HK-2 (cell line): ENCODE measurements around the gene FBXO44.
A peak's percentile ranks its signal among the peaks of the same experiment; 100 is the strongest.

Experiments used
- DNase-seq: peaks from one replicate; pipeline ENCODE4 v3.0.0-alpha.2; 2018; ENCODE audit not compliant: unreplicated experiment

FBXO44 gene

GRCh38 chr1:11659748-11660147 lies 5.1 kb downstream of the FBXO44 start:
- DNase-seq: no peak

GRCh38 chr1:11661103-11661502 lies 6.4 kb downstream of the FBXO44 start:
- DNase-seq: no peak

GRCh38 chr1:11664336-11665065 lies 9.8 kb downstream of the FBXO44 start:
- peak; percentile 46 for DNase-seq

GRCh38 chr1:11668516-11668915 lies 13.8 kb downstream of the FBXO44 start:
- no peak for DNase-seq

DNA sequence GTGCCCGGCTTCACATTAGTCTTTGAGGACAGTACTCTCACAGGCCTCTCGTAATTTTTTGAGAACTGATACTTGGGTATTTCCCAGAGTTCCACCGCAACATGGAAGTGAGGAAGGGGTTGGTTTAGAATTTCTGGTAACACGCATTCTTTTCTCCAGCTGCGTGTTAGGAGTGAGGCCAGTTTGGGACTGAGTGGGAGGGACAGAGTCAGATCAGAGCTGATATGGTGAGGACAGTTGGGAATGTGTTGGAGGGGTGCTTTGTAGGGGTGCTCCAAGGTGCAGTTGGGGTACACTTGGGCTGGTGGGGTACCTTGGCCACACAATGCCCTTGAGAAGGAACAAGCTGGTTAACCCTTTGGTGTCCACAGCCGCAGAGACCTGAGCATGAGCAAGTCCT lies 16.1 kb downstream of the FBXO44 start:
- DNase-seq: no peak

DNA sequence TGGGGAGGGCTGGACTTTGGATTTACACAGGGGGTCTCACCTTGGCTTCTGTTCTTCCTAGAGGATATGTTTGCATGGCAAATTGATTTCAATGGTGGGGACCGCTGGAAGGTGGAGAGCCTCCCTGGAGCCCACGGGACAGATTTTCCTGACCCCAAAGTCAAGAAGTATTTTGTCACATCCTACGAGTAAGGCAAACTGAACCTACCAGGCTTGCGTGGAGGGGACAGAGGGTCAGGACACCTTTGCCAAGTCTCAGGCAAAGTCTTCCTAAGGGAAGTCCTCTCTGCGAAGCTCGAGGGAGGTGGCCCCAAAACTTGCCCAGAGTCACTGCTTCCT lies 16.5 kb downstream of the FBXO44 start:
- DNase-seq: no peak

DNA sequence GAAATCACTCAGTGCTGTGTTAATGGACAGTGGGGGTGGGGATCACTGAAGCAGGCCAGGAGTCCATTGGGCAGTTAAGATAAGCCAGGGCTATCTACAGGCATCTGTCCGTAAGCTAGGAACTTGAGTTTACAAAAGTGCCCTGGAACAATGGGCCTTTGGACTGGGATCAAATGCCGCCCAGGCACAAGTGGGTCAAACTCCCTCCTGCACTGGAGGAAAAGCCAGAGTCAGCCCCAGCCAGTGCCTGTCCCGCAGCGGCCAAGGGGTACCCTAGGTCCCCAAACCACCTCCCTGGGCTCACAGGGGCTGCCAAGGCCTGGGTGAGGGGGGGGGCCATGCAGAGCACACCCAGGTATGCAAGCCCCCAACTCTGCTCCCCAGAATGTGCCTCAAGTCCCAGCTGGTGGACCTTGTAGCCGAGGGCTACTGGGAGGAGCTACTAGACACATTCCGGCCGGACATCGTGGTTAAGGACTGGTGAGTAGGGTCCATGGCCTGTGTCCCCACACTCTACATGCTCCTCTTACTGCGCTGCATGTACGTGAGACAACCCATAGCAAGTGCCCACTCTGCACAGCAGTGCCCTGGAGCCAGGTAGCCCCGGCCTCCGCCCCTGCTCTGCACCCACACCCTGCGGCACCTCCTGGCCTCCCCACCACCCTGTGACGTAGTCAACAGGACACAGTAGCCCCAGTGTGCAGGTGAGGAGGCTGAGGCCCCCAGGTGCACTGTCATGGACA lies 17.0 kb downstream of the FBXO44 start:
- no peak for DNase-seq

GRCh38 chr1:11673089-11673769 lies 18.6 kb downstream of the FBXO44 start:
- DNase-seq: no peak

- DNase-seq: no peak
Measured at GRCh38 chr1:11674488-11674887, 19.8 kb downstream of the FBXO44 start.

GRCh38 chr1:11675325-11675724 lies 20.6 kb downstream of the FBXO44 start:
- no peak for DNase-seq

DNA sequence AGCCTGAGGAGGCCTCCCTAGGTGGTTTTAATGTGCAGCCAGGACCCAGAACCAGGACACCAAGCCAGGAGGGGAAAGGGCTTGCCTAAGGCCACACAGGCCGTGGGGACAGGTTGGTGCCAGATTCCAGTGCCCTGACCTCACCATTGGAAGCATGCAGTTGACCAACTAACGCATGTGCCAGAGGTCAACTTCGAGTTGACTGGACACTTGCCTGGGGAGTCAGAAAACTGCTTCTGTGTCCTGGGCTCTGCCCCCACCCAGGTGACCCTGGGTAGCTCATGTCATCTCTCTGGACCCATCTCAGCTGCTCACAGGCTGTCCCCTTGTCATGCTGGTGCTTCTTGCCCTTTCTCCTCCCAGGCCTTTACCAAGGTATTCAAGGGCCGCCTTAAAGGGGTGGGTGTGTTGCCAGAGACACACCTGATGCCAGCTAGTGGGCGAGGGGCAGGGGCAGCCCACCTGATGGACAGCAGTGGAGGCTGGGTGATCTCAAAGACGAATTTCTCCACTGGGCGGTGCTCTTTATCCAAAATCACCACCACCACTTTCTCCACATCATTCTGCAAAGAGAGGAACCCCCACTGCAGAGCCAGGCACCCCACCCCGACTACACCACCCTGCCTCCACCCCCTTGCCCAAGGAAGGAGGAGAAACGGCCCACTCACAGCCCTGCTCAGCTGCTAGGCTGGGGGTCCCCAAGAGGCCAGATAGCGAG lies 21.9 kb downstream of the FBXO44 start:
- DNase-seq: no peak

DNA sequence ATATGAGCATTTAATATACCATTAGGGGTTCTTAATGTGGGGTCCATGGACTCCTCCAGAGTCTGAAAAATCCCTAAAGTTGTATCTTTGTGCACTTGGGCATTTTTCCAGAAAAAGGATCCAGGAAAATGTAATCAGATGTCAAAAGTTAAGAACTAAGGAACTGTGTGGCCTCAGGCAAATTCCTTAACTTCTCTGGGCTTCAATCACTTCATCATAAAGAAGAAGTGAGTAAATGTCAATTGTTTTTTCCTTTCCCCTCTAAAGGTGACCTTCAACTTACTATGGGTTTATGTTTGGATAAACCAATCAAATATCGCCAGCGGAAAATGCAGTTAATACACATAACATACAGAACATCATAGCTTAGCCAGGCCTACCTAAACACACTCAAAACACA lies 23.8 kb downstream of the FBXO44 start:
- no peak for DNase-seq

DNA sequence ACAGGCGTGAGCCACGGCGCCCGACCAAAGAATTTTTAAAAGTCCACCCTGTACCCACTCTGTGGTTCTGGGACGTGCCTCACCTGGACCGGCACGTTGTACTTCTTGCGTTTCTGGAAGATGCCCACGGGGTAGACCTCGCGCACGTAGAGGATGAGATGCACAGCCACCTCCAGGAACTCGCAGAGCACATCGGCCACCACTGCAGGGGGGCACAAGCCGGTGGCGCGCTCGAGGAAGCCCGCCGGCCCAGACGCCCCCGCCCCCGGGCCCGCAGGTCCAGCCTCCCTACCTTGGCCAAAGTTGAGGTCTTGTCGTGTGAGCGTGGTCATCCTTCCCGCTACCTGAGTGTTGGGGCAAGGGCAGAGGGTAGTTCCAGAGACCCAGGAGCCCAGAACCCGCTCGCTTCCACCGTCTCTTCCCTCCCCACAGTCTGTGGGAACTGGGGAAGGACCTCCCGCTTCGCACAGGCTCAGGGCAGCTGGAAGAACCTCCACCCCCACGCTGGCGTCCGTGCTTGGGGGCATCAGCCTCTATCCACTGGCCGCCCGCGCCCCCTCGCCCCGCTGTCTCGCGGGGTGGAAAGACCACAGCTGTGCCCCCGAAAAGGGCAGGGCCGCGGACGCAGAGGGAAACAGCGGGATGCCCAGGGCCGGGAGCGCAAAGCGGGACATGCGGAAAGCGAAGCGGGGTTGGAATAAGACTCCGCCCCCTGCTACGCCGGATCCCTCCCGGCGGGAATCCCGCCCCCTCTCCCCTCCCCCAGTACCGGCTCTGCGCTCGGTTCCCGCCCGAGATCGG lies 25.8 kb downstream of the FBXO44 start:
- no peak for DNase-seq

- peak; percentile 76 for DNase-seq
Measured at GRCh38 chr1:11681071-11681771, 26.5 kb downstream of the FBXO44 start, which contains the start of gene MAD2L2. Gene MAD2L2 (minus strand): TSS chr1:11681148. CDS start chr1:11680601, 547 bp downstream.

- no peak for DNase-seq
Measured at GRCh38 chr1:11682287-11682771, 27.7 kb downstream of the FBXO44 start.

DNA sequence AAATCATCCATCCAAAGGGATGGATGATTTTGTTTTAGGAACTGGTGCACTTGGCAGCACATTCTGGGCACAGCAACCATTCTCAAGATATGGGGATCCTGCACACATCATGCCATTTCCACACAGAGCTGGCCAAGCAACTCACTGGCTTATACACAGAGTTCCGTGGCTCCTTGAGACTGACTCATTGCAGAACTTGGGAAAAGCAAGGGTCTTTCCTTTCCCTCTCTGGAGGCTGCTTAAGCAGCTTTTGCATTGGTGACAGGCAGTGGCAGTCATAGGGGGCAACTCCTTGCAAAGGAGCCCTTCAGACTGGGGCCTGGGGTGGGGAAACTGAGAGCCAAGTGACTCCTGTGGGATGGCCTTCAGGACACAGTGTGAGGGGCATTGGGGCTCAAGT lies 28.1 kb downstream of the FBXO44 start:
- DNase-seq: no peak

- no peak for DNase-seq
Measured at GRCh38 chr1:11684070-11684469, 29.4 kb downstream of the FBXO44 start.

GRCh38 chr1:11685210-11685752 lies 30.6 kb downstream of the FBXO44 start:
- no peak for DNase-seq

- no peak for DNase-seq
Measured at GRCh38 chr1:11688506-11688905, 33.8 kb downstream of the FBXO44 start.
